IMR-90 (cell line): ENCODE measurements around the gene HCAR3. TPM values are rescaled to one million over a fixed set of nuclear protein-coding genes. Genes with fewer than 3 reads are reported as not detected.

Source experiments
- ATAC-seq: fragments of 200-7000 bp; cut with Tn5 transposase; 2 replicates; pipeline ENCODE4 v1.9.1; 2020; ENCODE audit warnings: low read depth, mild to moderate bottlenecking, moderate library complexity
- BruUV-seq: library from RNA; stranded (reverse); fragments of 400-500 nt; replicated peaks from 2 replicates; lab custom pipeline; 2021; lab: Mats Ljungman, UMichigan
- CTCF ChIA-PET: fragments of 300-600 bp; formaldehyde crosslinking; extraction: SDS; loops from one replicate; lab custom pipeline; 2021; ENCODE audit warnings: antibody characterized with exemption; lab: Yijun Ruan, JAX
- POLR2A ChIA-PET: fragments of 300-600 bp; sonication (Branson Sonifier 250); formaldehyde crosslinking; loops from one replicate; lab custom pipeline; 2022; ENCODE audit warnings: antibody characterized with exemption; ENCODE audit not compliant: unreplicated experiment; lab: Charles Lee
- DNase-seq: peaks from one replicate; pipeline ENCODE4 v3.0.0; 2013
- H2AFZ ChIP-seq: replicated peaks from 2 replicates; pipeline ENCODE3; 2013; ENCODE audit warnings: low read length, mild to moderate bottlenecking; ENCODE audit not compliant: poor library complexity
- H2AK5ac ChIP-seq: 2 replicates; pipeline ENCODE4 v1.6.1; 2013; ENCODE audit warnings: low read depth, low read length, inconsistent platforms
- H2AK9ac ChIP-seq: replicated peaks from 2 replicates; pipeline ENCODE3; 2013; ENCODE audit warnings: mild to moderate bottlenecking, low read depth, low read length, moderate library complexity; ENCODE audit not compliant: poor library complexity
- H2BK120ac ChIP-seq: 2 replicates; pipeline ENCODE4 v1.6.1; 2013; ENCODE audit warnings: low read depth, low read length, inconsistent platforms
- H2BK15ac ChIP-seq: 3 replicates; pipeline ENCODE4 v1.6.1; 2013; ENCODE audit warnings: low read depth, low read length, inconsistent platforms
- H2BK20ac ChIP-seq: 2 replicates; pipeline ENCODE4 v1.6.1; 2013; ENCODE audit warnings: low read depth, mild to moderate bottlenecking, inconsistent platforms, low read length, moderate library complexity
- H2BK5ac ChIP-seq: 2 replicates; pipeline ENCODE4 v1.6.1; 2013; ENCODE audit warnings: mild to moderate bottlenecking, low read depth, low read length, inconsistent platforms; ENCODE audit not compliant: poor library complexity, severe bottlenecking
- H3K14ac ChIP-seq: replicated peaks from 2 replicates; pipeline ENCODE4 v1.6.1; 2013; ENCODE audit warnings: low read depth, low read length, inconsistent platforms
- H3K18ac ChIP-seq: 2 replicates; pipeline ENCODE4 v1.6.1; 2013; ENCODE audit warnings: low read depth, low read length, control low read depth
- H3K23ac ChIP-seq: 2 replicates; pipeline ENCODE4 v1.6.1; 2013; ENCODE audit warnings: low read depth, low read length, inconsistent platforms
- H3K27ac ChIP-seq: 2 replicates; pipeline ENCODE4 v1.5.1; 2013; ENCODE audit warnings: mild to moderate bottlenecking, control low read depth, low read length; ENCODE audit not compliant: insufficient read depth
- H3K27me3 ChIP-seq: 2 replicates; pipeline ENCODE4 v1.6.1; 2013; ENCODE audit warnings: low read length; ENCODE audit not compliant: control insufficient read depth, insufficient read depth
- H3K36me3 ChIP-seq: 2 replicates; pipeline ENCODE4 v1.6.1; 2013; ENCODE audit warnings: low read length, mixed read lengths; ENCODE audit not compliant: control insufficient read depth, insufficient read depth
- H3K4ac ChIP-seq: 2 replicates; pipeline ENCODE4 v1.6.1; 2013; ENCODE audit warnings: low read depth, low read length, inconsistent platforms
- H3K4me1 ChIP-seq: 2 replicates; pipeline ENCODE4 v1.6.1; 2013; ENCODE audit warnings: low read length, mixed read lengths; ENCODE audit not compliant: control insufficient read depth, insufficient read depth
- H3K4me2 ChIP-seq: 2 replicates; pipeline ENCODE4 v1.6.1; 2013; ENCODE audit warnings: low read depth, mild to moderate bottlenecking, control low read depth, low read length, moderate library complexity
- H3K4me3 ChIP-seq: 2 replicates; pipeline ENCODE4 v1.5.1; 2013; ENCODE audit warnings: low read depth, mild to moderate bottlenecking, control low read depth, low read length, moderate library complexity; ENCODE audit not compliant: insufficient read depth
- H3K56ac ChIP-seq: 2 replicates; pipeline ENCODE4 v1.6.1; 2013; ENCODE audit warnings: low read length, inconsistent platforms; ENCODE audit not compliant: insufficient read depth; ENCODE audit errors: extremely low read depth
- H3K79me1 ChIP-seq, 2 experiments: 2 replicates each; pipeline ENCODE4 v1.6.1; 2013; ENCODE audit warnings: low read length in 2 of 2, inconsistent platforms in 1 of 2, low read depth in 1 of 2
- H3K9ac ChIP-seq: 2 replicates; pipeline ENCODE4 v1.6.1; 2013; ENCODE audit warnings: low read depth, low read length, control low read depth
- H3K9me1 ChIP-seq: 2 replicates; pipeline ENCODE4 v1.6.1; 2013; ENCODE audit warnings: low read length, inconsistent platforms; ENCODE audit not compliant: insufficient read depth
- H3K9me3 ChIP-seq: 2 replicates; pipeline ENCODE4 v1.6.1; 2013; ENCODE audit warnings: low read length; ENCODE audit not compliant: control insufficient read depth, insufficient read depth
- H4K20me1 ChIP-seq: 2 replicates; pipeline ENCODE4 v1.6.1; 2013; ENCODE audit warnings: low read length, inconsistent platforms; ENCODE audit not compliant: insufficient read depth
- H4K5ac ChIP-seq: 2 replicates; pipeline ENCODE4 v1.6.1; 2013; ENCODE audit warnings: mild to moderate bottlenecking, low read depth, low read length, control low read depth
- H4K8ac ChIP-seq, 2 experiments: 2 replicates each; pipeline ENCODE4 v1.6.1; 2013; ENCODE audit warnings: low read depth in 2 of 2, low read length in 2 of 2, control low read depth in 1 of 2, inconsistent platforms in 1 of 2
- H4K91ac ChIP-seq: 2 replicates; pipeline ENCODE4 v1.6.1; 2013; ENCODE audit warnings: low read depth, low read length, inconsistent platforms; ENCODE audit not compliant: insufficient read depth
- BHLHE40 ChIP-seq: fragments of 150-350 bp; IDR thresholded peaks from 2 replicates; pipeline ENCODE4 v1.6.1; 2016; ENCODE audit warnings: mild to moderate bottlenecking, low read depth, low read length
- CEBPB ChIP-seq: IDR thresholded peaks from 2 replicates; pipeline ENCODE4 v1.6.1; 2012; ENCODE audit warnings: low read depth, low read length, improper control_type of control experiment
- CHD1 ChIP-seq: IDR thresholded peaks from 2 replicates; pipeline ENCODE4 v1.6.1; 2012; ENCODE audit warnings: low read depth, low read length, improper control_type of control experiment
- CTCF ChIP-seq: conservative IDR thresholded peaks from 2 replicates; pipeline ENCODE4 v1.5.1; 2012; ENCODE audit warnings: mild to moderate bottlenecking, low read depth, low read length, improper control_type of control experiment
- FOS ChIP-seq: fragments of 150-350 bp; IDR thresholded peaks from 2 replicates; pipeline ENCODE4 v1.6.1; 2016; ENCODE audit warnings: low read depth, low read length
- MAFK ChIP-seq: IDR thresholded peaks from 2 replicates; pipeline ENCODE4 v1.6.1; 2012; ENCODE audit warnings: low read depth, low read length, improper control_type of control experiment
- MAZ ChIP-seq: IDR thresholded peaks from 2 replicates; pipeline ENCODE4 v1.6.1; 2012; ENCODE audit warnings: low read depth, mild to moderate bottlenecking, low read length, improper control_type of control experiment, moderate library complexity, borderline replicate concordance
- MXI1 ChIP-seq: IDR thresholded peaks from 2 replicates; pipeline ENCODE4 v1.6.1; 2012; ENCODE audit warnings: low read depth, mild to moderate bottlenecking, low read length, moderate library complexity, borderline replicate concordance
- NFE2L2 ChIP-seq: fragments of 150-350 bp; IDR thresholded peaks from 2 replicates; pipeline ENCODE4 v1.6.1; 2016; ENCODE audit warnings: low read depth, mild to moderate bottlenecking, low read length
- RAD21 ChIP-seq: IDR thresholded peaks from 2 replicates; pipeline ENCODE4 v1.6.1; 2012; ENCODE audit warnings: low read length, improper control_type of control experiment
- RCOR1 ChIP-seq: IDR thresholded peaks from 2 replicates; pipeline ENCODE4 v1.6.1; 2012; ENCODE audit warnings: mild to moderate bottlenecking, low read length, improper control_type of control experiment; ENCODE audit not compliant: insufficient replicate concordance
- SMC3 ChIP-seq: fragments of 150-350 bp; IDR thresholded peaks from 2 replicates; pipeline ENCODE4 v1.6.1; 2016; ENCODE audit warnings: low read depth, mild to moderate bottlenecking, antibody characterized with exemption, low read length, moderate library complexity
- USF2 ChIP-seq: fragments of 150-350 bp; IDR thresholded peaks from 2 replicates; pipeline ENCODE4 v1.6.1; 2017; ENCODE audit warnings: mild to moderate bottlenecking, antibody characterized with exemption, low read length, low read depth
- WGBS, 2 experiments: methylation state at CpG; one replicate each; pipeline versions ENCODE4 v1.1.5 to v1.1.7; 2013; ENCODE audit warnings: missing lambda C conversion rate in 2 of 2; ENCODE audit not compliant: insufficient read length in 1 of 2; ENCODE audit errors: extremely low coverage in 2 of 2; 5-methylcytosine and 5-hydroxymethylcytosine counted together
- dilution Hi-C: fragments of 300-500 bp; cut with HindIII; formaldehyde crosslinking; loops from one replicate; pipeline ENCODE4 v1.14.3; 2018; ENCODE audit warnings: low sequenced_read_pairs; ENCODE audit not compliant: unreplicated experiment
- in situ Hi-C: fragments of 300-500 bp; cut with MboI; formaldehyde crosslinking; loops from 3 replicates; pipeline ENCODE4 v1.14.3; 2019; ENCODE audit warnings: low sequenced_read_pairs, inconsistent platforms, mixed read lengths
- intact Hi-C: fragments of 100-400 bp; cut with micrococcal nuclease; formaldehyde crosslinking; loops from 2 replicates; pipeline ENCODE4 v1.10.0; 2022
- polyA plus RNA-seq, 3 experiments: library from polyadenylated mRNA; depleted of rRNA; stranded (reverse); fragments of >200 nt; gene quantifications; 2 replicates each; pipeline ENCODE4 v1.2.3, GENCODE V29; 2012; ENCODE audit warnings: low replicate concordance in 1 of 3
- total RNA-seq: library from RNA; depleted of rRNA; stranded (reverse); fragments of >200 nt; gene quantifications from 2 replicates; pipeline ENCODE4 v1.2.3, GENCODE V29; 2012

Gene HCAR3
- total and polyA plus RNA-seq, 2 of the 4 experiments (the other 2 are of a cell fraction): not detected

GRCh38 chr12:122757568-122757967 lies 41.0 kb upstream of the HCAR3 start:
- Histone ChIP-seq H2AK9ac (no peak overlapping the region), H4K91ac (no peak overlapping the region), H3K9me1 (peaks cover 6% of the 10 kb centered on the region; the same call in 1 of the 2 replicates), H3K23ac (no peak overlapping the region), H3K4me1 (peaks cover 6% of the 10 kb centered on the region), H3K9ac (no peak overlapping the region), H3K4me2 (no peak overlapping the region), H3K9me3 (no peaks in the 10 kb centered on the region), H3K27me3 (no peaks in the 10 kb centered on the region), H3K79me1 (peaks cover 31 to 61% of the 10 kb centered on the region in 2 experiments), H4K5ac (no peak overlapping the region), H2BK5ac (no peak overlapping the region), H3K4me3 (no peak overlapping the region), H3K14ac (no peak overlapping the region), H2BK15ac (no peak overlapping the region), H4K8ac (no peak overlapping the region), H3K27ac (no peak overlapping the region), H3K36me3 (peaks cover 29% of the 10 kb centered on the region), H3K56ac (no peak overlapping the region), H3K4ac (no peak overlapping the region), H2BK120ac (no peak overlapping the region), H2AFZ (no peak overlapping the region), H2AK5ac (no peak overlapping the region), H2BK20ac (no peak overlapping the region), H3K18ac (no peak overlapping the region), H4K20me1 (peaks cover 11% of the 10 kb centered on the region)
- no CpG with 5 or more reads among the region's 1 CpG for WGBS, 2 experiments
- ChIA-PET CTCF (interaction anchor here (0.6 kb wide), 1 partner anchor 451 kb away, joined by 8 read pairs; no protein-coding TSS in a partner anchor), POLR2A (interaction anchor here (0.5 kb wide), 1 partner anchor 13 kb away, joined by 6 read pairs; no protein-coding TSS in a partner anchor)
- in situ Hi-C loops (no loop called here), dilution Hi-C loops (no loop called here), intact Hi-C loops (loop anchor here (10.0 kb wide), 1 partner anchor 363 kb away; no protein-coding TSS in a partner anchor)
- no peak for ATAC-seq
- no peak for DNase-seq
- BruUV-seq: no TSS peak
- TF ChIP-seq MAZ: no peak
- no peak for TF ChIP-seq RAD21
- no peak for TF ChIP-seq MAFK
- no peak for TF ChIP-seq MXI1
- TF ChIP-seq CEBPB: no peak
- TF ChIP-seq SMC3: no peak
- TF ChIP-seq RCOR1: no peak
- TF ChIP-seq CTCF: no peak
- no peak for TF ChIP-seq FOS
- no peak for TF ChIP-seq CHD1
- no peak for TF ChIP-seq USF2
- TF ChIP-seq NFE2L2: no peak
- no peak for TF ChIP-seq BHLHE40
